Breast epithelium (tissue), 4 donors: ENCODE measurements around the gene TTC22. TPM values are rescaled to one million over a fixed set of nuclear protein-coding genes. Genes with fewer than 3 reads are reported as not detected.

ENCODE experiments used
- DNase-seq, 2 donors: peaks; one replicate each; pipeline ENCODE4 v3.0.0-alpha.2; 2019; ENCODE audit warnings: low spot score in 2 of 2
- H3K27ac ChIP-seq, 2 donors: fragments of 200-600 bp; sonication (generic) in 1 of 2; one replicate each; pipeline ENCODE4 v1.5.1; 2016 to 2019; ENCODE audit warnings: mild to moderate bottlenecking in 1 of 2
- H3K27me3 ChIP-seq, 2 donors: fragments of 200-600 bp; sonication (generic) in 1 of 2; one replicate each; pipeline versions ENCODE4 v1.5.1 to v1.6.0; 2017 to 2019; ENCODE audit warnings: control low read depth in 1 of 2, mild to moderate bottlenecking in 1 of 2
- H3K36me3 ChIP-seq: fragments of 200-600 bp; one replicate; pipeline ENCODE4 v1.5.1; 2019
- H3K4me1 ChIP-seq, 2 donors: fragments of 200-600 bp; sonication (generic); one replicate each; pipeline ENCODE4 v1.5.1; 2016 to 2019; ENCODE audit warnings: control low read depth in 1 of 2
- H3K4me3 ChIP-seq, 3 donors: fragments of 200-600 bp; sonication (generic); 1 replicate in 2 of 3; 2 replicates in 1 of 3; pipeline ENCODE4 v1.5.1; 2016 to 2019; ENCODE audit warnings: mild to moderate bottlenecking in 3 of 3, moderate library complexity in 2 of 3
- H3K9me3 ChIP-seq, 2 donors: fragments of 200-600 bp; sonication (generic) in 1 of 2; one replicate each; pipeline ENCODE4 v1.5.1; 2016 to 2019; ENCODE audit warnings: control low read depth in 1 of 2
- POLR2A ChIP-seq: fragments of 450-650 bp; IDR thresholded peaks from one replicate; pipeline ENCODE4 v1.6.1; 2016; ENCODE audit warnings: antibody characterized with exemption, mild to moderate bottlenecking, moderate library complexity
- POLR2AphosphoS5 ChIP-seq, 3 donors: sonication (generic); formaldehyde crosslinking; IDR thresholded peaks; one replicate each; pipeline ENCODE4 v1.6.1; 2017; ENCODE audit warnings: antibody characterized with exemption in 3 of 3
- intact Hi-C: fragments of 100-400 bp; cut with DNase I; formaldehyde crosslinking; loops from one replicate; pipeline ENCODE4 v1.15.1; 2023; ENCODE audit warnings: low total_unique reads
- total RNA-seq, 3 donors: library from RNA; depleted of rRNA; stranded (reverse); fragments of >200 nt; gene quantifications; one replicate each; pipeline ENCODE4 v1.1.0, GENCODE V29; 2016
- TF ChIP-seq, protein P1 (sequence below), 3 donors: fragments of 450-650 bp; IDR thresholded peaks; one replicate each; pipeline ENCODE4 v1.5.1; 2016 to 2017; ENCODE audit warnings: antibody characterized with exemption in 3 of 3, mild to moderate bottlenecking in 3 of 3, moderate library complexity in 3 of 3

Gene TTC22
- total RNA-seq, 3 donors from 2014 or later, result 0.32 to 15.8 (median 7.9) TPM

DNA sequence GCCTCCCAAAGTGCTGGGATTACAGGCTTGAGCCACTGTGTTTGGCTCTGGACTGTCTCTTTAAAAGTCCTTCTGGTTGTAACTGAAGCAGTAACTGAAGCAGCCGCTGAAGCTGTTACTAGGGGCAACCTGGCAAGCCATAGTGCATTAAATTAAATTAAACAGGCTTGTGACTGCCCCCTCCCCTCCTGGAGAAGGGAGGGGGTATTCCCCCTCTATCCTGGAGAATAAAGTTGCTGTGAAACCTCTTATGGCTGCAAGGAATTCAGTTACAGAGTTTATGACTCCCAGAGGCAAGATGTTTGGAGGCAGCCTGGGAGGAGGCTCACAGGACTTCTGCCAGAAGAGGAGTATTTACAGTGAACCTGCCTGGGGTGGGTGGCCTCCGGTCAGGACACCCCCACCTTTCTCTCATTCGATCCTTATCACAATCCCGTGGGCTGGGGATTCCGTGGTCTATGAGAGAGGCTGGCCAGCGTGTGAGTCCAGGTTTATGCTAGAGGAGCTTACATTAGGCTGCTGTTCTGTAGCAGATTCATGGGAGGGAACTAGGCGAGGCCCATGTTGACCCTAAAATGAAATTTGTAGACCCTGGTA lies 8.3 kb downstream of the TTC22 start:
- Histone ChIP-seq H3K4me1 (peaks cover 0 to 5% of the 10 kb centered on the region in 2 donors), H3K9me3 (no peaks in the 10 kb centered on the region), H3K27ac (peak overlapping the region in 1 of 2 donors; percentile 45), H3K27me3 (no peaks in the 10 kb centered on the region), H3K36me3 (no peaks in the 10 kb centered on the region), H3K4me3 (no peak overlapping the region)
- intact Hi-C loops, result no loop called here
- TF ChIP-seq POLR2AphosphoS5 (IDR thresholded peaks at IDR 0.05) (no peak), POLR2A (no peak)
- DNase-seq, result no peak

DNA sequence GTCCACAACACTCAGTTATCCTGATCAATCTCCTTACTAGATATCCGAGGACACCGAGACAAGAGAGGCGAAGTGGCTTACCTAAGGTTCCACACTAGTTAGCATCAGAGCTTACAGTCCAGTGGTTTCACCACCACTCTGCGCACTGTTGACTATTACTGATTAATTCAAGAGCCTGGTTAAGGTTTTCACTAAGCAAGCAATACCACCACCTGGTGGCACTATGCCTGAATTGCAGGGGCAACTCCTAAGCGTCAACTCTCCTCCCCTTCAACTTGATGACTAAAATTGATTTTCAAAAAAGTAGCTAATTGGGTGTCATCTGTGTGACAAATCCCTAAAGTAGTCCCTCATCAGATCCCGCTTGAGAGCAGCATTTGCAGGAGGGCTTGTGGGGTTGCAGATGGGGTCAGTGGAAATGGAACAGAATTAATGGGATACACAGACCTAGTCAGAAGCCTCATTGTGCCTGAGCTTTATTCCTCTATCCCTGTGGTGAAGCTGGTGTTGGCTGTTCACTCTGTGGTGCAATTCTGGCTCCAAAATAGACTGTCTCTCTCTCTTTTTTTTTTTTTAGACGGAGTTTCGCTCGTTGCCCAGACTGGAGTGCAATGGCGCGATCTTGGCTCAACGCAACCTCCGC lies 9.1 kb downstream of the TTC22 start:
- no peaks in the 10 kb centered on the region for H3K9me3 ChIP-seq
- intact Hi-C loops, result no loop called here
- DNase-seq, result no peak
- no peak overlapping the region for H3K27ac ChIP-seq
- H3K36me3 ChIP-seq, result no peaks in the 10 kb centered on the region
- H3K4me3 ChIP-seq, result no peak overlapping the region
- H3K27me3 ChIP-seq, result no peaks in the 10 kb centered on the region
- no peak for TF ChIP-seq POLR2A
- TF ChIP-seq, protein P1, sequence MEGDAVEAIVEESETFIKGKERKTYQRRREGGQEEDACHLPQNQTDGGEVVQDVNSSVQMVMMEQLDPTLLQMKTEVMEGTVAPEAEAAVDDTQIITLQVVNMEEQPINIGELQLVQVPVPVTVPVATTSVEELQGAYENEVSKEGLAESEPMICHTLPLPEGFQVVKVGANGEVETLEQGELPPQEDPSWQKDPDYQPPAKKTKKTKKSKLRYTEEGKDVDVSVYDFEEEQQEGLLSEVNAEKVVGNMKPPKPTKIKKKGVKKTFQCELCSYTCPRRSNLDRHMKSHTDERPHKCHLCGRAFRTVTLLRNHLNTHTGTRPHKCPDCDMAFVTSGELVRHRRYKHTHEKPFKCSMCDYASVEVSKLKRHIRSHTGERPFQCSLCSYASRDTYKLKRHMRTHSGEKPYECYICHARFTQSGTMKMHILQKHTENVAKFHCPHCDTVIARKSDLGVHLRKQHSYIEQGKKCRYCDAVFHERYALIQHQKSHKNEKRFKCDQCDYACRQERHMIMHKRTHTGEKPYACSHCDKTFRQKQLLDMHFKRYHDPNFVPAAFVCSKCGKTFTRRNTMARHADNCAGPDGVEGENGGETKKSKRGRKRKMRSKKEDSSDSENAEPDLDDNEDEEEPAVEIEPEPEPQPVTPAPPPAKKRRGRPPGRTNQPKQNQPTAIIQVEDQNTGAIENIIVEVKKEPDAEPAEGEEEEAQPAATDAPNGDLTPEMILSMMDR (IDR thresholded peaks at IDR 0.05), result no peak
- TF ChIP-seq POLR2AphosphoS5 (IDR thresholded peaks at IDR 0.05), result no peak
- H3K4me1 ChIP-seq, result peaks cover 0 to 5% of the 10 kb centered on the region in 2 donors

DNA sequence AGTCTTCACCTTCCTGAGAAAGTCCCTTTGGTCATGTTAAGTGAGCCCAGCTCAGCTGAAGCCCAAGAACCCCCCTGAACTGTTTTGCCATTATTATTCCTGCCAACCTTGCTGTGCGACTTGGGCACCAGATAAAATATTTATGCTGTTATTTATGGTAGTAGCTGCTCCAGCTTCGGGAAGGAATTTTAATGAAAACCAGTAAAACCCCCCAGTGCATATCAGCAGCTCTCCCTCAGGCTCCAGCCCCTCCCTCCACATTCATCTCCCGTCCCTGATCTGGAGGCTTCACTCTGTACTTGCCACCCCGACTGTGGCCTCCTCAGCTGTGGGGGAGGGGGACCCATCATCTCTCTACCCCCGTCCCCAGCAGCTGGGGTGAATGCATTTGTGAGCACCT lies 12.7 kb downstream of the TTC22 start:
- Histone ChIP-seq H3K27me3 (no peaks in the 10 kb centered on the region), H3K4me3 (no peak overlapping the region), H3K36me3 (no peaks in the 10 kb centered on the region), H3K4me1 (no peaks in the 10 kb centered on the region), H3K9me3 (no peaks in the 10 kb centered on the region), H3K27ac (no peak overlapping the region)
- intact Hi-C loops, result no loop called here
- DNase-seq, result no peak
- TF ChIP-seq POLR2A (no peak), POLR2AphosphoS5 (IDR thresholded peaks at IDR 0.05) (no peak)
- TF ChIP-seq, protein P1 (IDR thresholded peaks at IDR 0.05), result no peak

DNA sequence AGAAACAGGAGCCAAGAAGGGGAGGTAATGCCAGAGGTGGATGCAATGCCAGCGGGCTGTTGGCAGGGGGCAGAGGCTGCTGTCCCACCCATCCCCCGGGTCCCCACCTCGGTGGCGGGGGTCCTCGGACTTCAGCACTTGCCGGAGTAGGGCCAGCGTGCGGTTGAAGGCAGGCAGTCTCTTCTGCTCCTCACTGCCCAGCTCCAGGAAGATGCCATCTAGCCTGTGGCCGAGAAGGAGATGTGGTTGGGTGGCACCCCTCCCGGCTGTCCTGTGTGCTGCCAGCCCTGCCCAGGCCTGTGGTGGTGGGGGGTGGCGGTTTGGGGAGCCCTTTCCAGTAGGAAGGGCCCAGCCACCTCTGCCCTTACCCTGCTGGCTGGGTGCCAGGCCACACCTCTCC lies 13.5 kb downstream of the TTC22 start:
- intact Hi-C loops, result no loop called here
- H3K27me3 ChIP-seq, result no peaks in the 10 kb centered on the region

DNA sequence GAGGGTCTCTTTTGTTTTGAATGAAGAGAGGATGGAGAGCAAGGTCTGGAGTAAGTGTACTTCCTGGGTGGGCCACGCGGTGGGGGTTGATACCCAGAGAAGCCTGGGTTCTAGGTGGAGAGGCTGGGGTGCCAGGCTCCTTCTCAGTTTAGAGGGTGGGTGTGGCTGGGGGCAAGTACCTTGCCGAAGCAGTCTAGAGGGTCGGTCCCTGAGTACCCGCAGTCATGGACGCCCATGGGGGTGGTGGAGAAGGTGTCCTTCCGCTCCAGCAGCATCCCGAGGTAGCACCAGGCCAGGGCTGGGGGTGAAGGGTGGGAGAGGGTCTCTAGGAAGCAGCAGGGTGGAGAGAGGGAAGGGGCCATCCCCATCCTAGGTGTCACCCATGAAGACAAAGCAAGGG lies 14.3 kb downstream of the TTC22 start:
- H3K4me1 ChIP-seq, result no peaks in the 10 kb centered on the region
- no peak overlapping the region for H3K27ac ChIP-seq
- no peaks in the 10 kb centered on the region for H3K9me3 ChIP-seq
- no peaks in the 10 kb centered on the region for H3K36me3 ChIP-seq
- H3K27me3 ChIP-seq, result no peaks in the 10 kb centered on the region
- DNase-seq, result no peak
- H3K4me3 ChIP-seq, result no peak overlapping the region
- TF ChIP-seq POLR2AphosphoS5 (IDR thresholded peaks at IDR 0.05), result no peak
- no peak for TF ChIP-seq POLR2A
- TF ChIP-seq, protein P1 (IDR thresholded peaks at IDR 0.05), result no peak
- intact Hi-C loops, result no loop called here

More for the DNA sequence above, 13.5 kb downstream of the TTC22 start:
- H3K9me3 ChIP-seq, result no peaks in the 10 kb centered on the region
- no peak for TF ChIP-seq POLR2AphosphoS5 (IDR thresholded peaks at IDR 0.05)
- TF ChIP-seq, protein P1 (IDR thresholded peaks at IDR 0.05), result no peak
- no peak for TF ChIP-seq POLR2A
- H3K27ac ChIP-seq, result no peak overlapping the region
- H3K4me3 ChIP-seq, result no peak overlapping the region
- no peak for DNase-seq
- no peaks in the 10 kb centered on the region for H3K4me1 ChIP-seq
- H3K36me3 ChIP-seq, result no peaks in the 10 kb centered on the region
